Stimulated activated naive CD8-positive, alpha-beta T cell treated with anti-CD3 and anti-CD28 coated beads, Interleukin-15, Interleukin-2, amounts not matched to agents 100 ng/mL and 50 ng/mL, for 24 hours (primary cell): Measurements from ENCODE around the gene MTX1.
A peak's percentile ranks its signal among the peaks of the same experiment; 100 is the strongest.
"Not testable (repeated sequence)": the region's sequence is repeated elsewhere in the genome, so short reads cannot be mapped to it uniquely, and the experiment has no call there.

ENCODE experiments used
- H3K27ac Mint-ChIP-seq: one replicate; pipeline ENCODE4 v1.8.0; 2021; ENCODE audit warnings: mild to moderate bottlenecking, mixed read lengths
- H3K27me3 Mint-ChIP-seq: one replicate; pipeline ENCODE4 v1.8.0; 2021; ENCODE audit warnings: mixed read lengths
- H3K36me3 Mint-ChIP-seq: one replicate; pipeline ENCODE4 v1.8.0; 2021; ENCODE audit warnings: low read depth, mixed read lengths
- H3K4me1 Mint-ChIP-seq: one replicate; pipeline ENCODE4 v1.8.0; 2021; ENCODE audit warnings: low read depth, mixed read lengths
- H3K4me3 Mint-ChIP-seq: one replicate; pipeline ENCODE4 v1.8.0; 2021; ENCODE audit warnings: mild to moderate bottlenecking, mixed read lengths
- H3K9me3 Mint-ChIP-seq: one replicate; pipeline ENCODE4 v1.8.0; 2021; ENCODE audit warnings: mixed read lengths

Gene MTX1

DNA sequence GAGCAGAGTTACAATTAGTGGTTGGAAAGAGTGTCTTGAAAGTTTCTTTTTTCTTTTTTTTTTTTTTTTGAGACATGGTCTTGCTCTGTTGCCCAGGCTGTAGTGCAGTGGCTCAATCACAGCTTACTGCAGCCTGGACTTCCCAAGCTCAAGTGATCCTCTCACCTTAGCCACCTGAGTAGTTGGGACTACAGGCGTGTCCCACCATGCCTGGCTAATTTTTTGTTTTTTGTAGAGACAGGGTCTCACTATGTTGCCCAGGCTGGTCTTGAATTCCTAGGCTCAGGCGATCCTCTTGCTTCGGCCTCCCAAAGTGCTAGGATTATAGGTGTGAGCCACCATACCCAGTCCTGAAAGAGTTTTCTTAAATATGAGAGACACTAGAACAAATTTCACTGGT lies 38.3 kb downstream of the MTX1 start:
- not testable (repeated sequence) for H3K9me3 Mint-ChIP-seq, H3K27me3 Mint-ChIP-seq, H3K4me3 Mint-ChIP-seq, H3K27ac Mint-ChIP-seq
- Mint-ChIP-seq H3K36me3 (peaks cover 13% of the 10 kb centered on the region), H3K4me1 (peaks cover 44% of the 10 kb centered on the region)

DNA sequence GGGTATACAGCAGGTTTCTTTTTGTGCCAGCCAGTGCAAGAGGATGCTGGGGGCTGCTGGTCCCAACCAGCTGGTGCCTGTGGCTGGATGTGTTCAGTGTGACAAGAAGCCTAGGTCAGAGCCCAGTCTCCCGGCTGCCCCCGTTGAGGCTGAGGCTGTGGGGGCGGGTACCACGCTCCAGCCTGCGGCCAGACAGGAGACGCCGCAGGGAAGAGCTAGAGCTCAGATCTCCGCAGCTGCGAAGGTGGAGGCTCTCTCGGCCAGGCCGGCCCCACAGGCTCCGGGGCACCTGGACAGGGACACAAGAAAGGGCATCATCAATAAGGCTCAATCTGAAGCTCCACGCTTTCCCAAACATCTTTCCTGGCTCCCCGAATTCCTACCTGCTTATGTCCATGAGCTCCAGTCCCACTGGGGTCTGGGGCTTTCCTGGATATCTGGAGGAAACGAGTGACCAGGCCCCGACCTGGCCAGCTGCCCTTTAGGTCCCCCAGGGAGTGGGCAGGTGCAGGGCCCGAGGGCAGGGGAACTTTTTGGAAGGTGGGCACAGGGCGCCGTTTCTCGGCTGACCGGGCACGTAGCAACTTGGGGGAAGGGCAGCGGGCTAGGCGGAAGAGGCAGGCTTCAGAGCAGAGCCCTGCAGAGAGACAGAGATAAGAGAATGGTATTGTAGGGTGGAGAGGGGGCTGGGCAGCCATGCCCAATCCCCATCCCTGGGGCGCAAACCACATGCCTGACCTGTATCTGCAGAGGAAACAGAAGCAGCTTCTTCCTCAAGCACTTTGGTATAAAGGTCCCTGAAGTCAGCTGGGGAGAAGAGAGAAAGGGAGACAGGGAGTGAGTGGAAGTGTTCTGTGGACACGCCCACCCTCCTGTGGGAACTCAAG lies 39.4 kb downstream of the MTX1 start:
- peaks cover 4% of the 10 kb centered on the region for H3K9me3 Mint-ChIP-seq
- peaks cover 33% of the 10 kb centered on the region for H3K4me1 Mint-ChIP-seq
- no peak overlapping the region for H3K4me3 Mint-ChIP-seq
- H3K27ac Mint-ChIP-seq = no peak overlapping the region
- peaks cover 4% of the 10 kb centered on the region for H3K27me3 Mint-ChIP-seq
- H3K36me3 Mint-ChIP-seq = peaks cover 13% of the 10 kb centered on the region

DNA sequence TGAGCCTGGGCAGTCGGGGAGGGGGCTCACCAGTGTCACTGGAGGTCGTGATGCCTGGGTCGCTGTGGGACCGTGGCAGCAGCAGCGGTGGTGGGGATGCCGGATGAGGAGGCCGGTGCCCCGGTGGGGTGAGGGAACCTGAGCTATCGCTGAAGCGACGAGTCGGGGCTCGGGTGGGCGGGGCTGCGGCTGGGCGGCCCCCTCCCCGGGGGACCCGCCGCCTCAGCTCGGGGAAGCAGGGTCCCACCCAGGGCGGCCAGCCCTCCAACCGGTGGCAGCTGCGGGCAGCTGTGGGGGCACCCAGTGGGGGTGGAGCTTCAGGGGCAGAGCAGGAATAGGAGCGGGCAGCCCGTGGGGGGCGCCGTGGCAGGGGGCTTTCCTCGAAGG lies 41.7 kb downstream of the MTX1 start:
- Mint-ChIP-seq H3K36me3 (peaks cover 8% of the 10 kb centered on the region), H3K4me1 (peaks cover 32% of the 10 kb centered on the region), H3K9me3 (no peaks in the 10 kb centered on the region), H3K27me3 (no peaks in the 10 kb centered on the region), H3K27ac (no peak overlapping the region), H3K4me3 (peak overlapping the region; percentile 63)

DNA sequence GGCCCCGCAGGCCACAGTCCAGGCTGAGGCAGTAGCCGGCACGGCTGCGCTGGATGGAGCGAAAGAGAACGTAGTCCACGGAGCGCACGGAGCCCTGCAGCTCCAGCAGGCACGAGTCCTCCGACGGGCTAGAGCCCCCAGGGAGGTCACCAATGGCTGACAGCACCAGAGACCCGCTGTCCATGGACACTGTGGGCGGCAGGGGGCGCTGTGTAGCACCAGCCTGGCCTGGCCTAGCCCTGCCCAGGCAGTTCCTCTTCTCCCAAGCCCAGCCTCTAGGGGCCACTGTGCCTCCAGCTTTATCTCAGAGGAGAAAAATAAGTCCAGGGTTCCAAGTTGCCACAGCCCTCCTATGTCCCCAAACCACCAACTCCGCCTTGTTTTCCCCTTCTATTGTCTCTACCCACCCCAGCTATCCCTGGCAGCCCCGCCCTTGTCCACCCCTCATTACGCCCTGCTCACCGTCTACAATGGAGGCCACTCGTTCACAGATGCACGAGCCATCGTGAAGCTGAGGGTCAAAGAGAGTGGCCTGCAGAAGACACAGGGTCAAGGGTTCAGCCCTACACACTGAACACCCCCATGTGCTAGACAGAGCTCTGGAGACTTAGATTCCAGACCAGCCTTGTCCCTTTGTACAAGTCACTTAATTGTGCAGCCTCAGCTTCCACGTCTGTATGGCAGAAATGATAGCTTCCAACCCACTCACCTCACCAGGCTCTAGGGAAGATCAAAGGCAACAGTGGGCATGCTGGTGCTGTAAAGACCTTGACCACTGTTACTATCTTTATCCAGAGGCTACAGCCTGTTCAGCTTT lies 42.3 kb downstream of the MTX1 start:
- Mint-ChIP-seq H3K4me1 (peaks cover 34% of the 10 kb centered on the region), H3K9me3 (no peaks in the 10 kb centered on the region), H3K36me3 (peaks cover 8% of the 10 kb centered on the region), H3K4me3 (peak overlapping the region; percentile 63), H3K27ac (no peak overlapping the region), H3K27me3 (no peaks in the 10 kb centered on the region)

DNA sequence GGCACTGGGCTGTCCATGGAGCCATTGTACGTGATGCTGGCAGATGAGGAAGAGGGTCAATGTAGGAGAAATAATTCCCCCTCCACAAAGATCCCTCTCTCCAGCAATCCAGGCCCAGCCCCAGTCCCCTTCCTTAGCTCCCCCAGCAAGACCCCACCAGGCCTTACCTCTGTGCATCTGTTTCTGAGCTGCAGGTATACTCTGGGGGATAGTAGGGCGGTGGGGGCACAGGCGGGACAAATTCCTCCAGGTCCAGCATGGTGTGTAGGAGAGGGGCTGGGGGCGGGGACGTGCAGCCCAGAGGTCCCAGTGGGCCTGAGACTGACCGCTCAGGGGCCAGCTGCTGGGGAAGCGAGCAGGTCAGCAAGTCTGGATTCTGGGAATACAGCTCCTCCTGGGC lies 43.1 kb downstream of the MTX1 start:
- Mint-ChIP-seq H3K27ac (no peak overlapping the region), H3K4me3 (no peak overlapping the region), H3K36me3 (peaks cover 4% of the 10 kb centered on the region), H3K9me3 (no peaks in the 10 kb centered on the region), H3K4me1 (peaks cover 33% of the 10 kb centered on the region), H3K27me3 (no peaks in the 10 kb centered on the region)

DNA sequence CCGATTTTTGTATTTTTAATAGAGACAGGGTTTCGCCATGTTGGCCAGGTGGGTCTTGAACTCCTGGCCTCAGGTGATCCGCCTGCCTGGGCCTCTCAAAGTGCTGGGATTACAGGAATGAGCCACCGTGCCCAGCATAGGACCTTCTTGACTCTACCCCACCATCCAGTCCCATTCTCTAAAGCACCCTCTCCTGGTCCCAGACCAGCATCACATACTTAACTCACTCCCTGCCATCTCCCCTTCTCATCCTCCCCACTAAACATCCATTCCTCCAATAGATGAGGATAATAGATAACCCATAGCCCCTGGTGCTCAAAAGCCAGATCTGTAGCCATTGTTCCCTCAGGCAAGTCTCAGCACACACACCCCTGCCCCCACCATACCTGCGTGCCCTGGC lies 44.7 kb downstream of the MTX1 start:
- H3K27ac Mint-ChIP-seq = peak overlapping the region; percentile 72
- no peaks in the 10 kb centered on the region for H3K9me3 Mint-ChIP-seq
- H3K27me3 Mint-ChIP-seq = no peaks in the 10 kb centered on the region
- H3K4me3 Mint-ChIP-seq = peak overlapping the region; percentile 85
- peaks cover 33% of the 10 kb centered on the region for H3K4me1 Mint-ChIP-seq
- peaks cover 15% of the 10 kb centered on the region for H3K36me3 Mint-ChIP-seq

DNA sequence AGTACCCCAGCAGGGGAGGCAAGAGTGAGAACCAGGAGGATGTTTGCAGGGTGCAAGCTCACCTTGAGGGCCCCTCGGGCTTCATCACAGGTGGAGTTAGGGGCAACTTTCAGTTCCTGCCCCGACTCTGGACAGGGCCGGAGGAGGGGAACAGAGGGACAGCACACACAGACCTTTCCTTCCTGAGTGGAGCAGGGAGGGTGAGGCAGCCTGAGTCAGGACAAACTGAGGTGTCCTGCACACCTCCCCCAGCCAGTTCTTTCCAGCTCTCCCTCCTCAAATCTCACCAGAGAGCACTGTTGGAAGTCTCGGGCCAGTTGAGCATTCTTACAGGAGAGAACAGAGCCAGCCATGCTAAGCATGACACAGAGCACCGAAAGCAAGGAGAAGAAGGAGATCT lies 45.3 kb downstream of the MTX1 start:
- Mint-ChIP-seq H3K36me3 (peaks cover 21% of the 10 kb centered on the region), H3K9me3 (no peaks in the 10 kb centered on the region), H3K4me3 (peak overlapping the region; percentile 85), H3K27me3 (no peaks in the 10 kb centered on the region), H3K4me1 (peaks cover 33% of the 10 kb centered on the region), H3K27ac (peak overlapping the region; percentile 72)

DNA sequence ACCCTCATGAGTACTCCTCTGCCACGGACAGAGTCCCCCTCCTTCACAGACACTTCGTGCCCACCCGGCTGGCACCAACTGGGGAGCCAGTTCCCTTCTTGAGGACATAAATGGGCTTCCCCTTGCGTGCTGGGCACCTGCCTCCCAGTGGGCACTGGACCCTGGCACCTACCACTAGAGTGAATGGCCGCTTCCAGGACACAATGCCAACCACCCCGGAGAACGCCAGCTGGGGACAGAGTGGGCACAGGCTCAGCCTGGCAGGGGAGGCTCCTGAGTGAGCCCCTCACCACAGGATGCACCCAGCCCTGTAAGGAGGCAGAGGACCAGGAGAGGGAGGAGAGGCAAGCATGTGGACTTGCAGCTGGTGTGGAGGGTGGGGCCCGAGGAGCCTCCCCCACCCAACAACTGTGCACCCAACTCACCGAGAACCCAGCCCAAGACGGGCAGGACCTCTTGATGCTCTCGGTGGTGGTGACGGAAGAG lies 45.8 kb downstream of the MTX1 start:
- no peaks in the 10 kb centered on the region for H3K9me3 Mint-ChIP-seq
- H3K36me3 Mint-ChIP-seq = peaks cover 23% of the 10 kb centered on the region
- H3K4me1 Mint-ChIP-seq = peaks cover 33% of the 10 kb centered on the region
- H3K27me3 Mint-ChIP-seq = no peaks in the 10 kb centered on the region
- H3K4me3 Mint-ChIP-seq = peak overlapping the region; percentile 85
- H3K27ac Mint-ChIP-seq = peak overlapping the region; percentile 72

DNA sequence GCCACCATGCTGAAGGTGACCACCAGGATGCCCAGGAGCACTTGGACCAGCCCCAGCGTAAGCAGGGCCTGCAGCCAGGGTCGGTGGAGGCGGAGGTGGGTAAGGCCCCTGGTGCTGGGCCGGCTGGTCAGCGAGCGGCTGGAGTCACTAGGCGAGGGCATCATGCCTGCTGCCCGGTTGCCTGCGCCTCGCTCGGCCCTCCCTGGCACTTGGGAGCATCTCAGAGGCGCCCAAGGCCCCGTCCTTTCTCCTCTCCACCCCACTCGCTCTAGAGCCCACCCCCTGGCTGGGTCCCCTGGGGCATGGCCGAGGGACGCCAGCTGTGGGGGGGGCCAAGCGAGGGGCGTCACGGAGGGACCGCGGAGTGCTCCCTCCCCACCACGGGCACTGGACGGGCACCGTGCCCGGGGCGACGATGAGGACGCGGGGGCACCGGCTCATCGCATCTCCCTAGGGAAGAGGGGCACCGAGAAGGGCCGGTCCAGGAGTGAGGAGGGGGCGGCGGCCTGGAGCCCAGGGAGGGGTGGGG lies 46.3 kb downstream of the MTX1 start:
- H3K27me3 Mint-ChIP-seq = no peaks in the 10 kb centered on the region
- peaks cover 28% of the 10 kb centered on the region for H3K36me3 Mint-ChIP-seq
- H3K27ac Mint-ChIP-seq = peak overlapping the region; percentile 72
- H3K4me3 Mint-ChIP-seq = peak overlapping the region; percentile 85
- H3K4me1 Mint-ChIP-seq = peaks cover 38% of the 10 kb centered on the region
- H3K9me3 Mint-ChIP-seq = no peaks in the 10 kb centered on the region

DNA sequence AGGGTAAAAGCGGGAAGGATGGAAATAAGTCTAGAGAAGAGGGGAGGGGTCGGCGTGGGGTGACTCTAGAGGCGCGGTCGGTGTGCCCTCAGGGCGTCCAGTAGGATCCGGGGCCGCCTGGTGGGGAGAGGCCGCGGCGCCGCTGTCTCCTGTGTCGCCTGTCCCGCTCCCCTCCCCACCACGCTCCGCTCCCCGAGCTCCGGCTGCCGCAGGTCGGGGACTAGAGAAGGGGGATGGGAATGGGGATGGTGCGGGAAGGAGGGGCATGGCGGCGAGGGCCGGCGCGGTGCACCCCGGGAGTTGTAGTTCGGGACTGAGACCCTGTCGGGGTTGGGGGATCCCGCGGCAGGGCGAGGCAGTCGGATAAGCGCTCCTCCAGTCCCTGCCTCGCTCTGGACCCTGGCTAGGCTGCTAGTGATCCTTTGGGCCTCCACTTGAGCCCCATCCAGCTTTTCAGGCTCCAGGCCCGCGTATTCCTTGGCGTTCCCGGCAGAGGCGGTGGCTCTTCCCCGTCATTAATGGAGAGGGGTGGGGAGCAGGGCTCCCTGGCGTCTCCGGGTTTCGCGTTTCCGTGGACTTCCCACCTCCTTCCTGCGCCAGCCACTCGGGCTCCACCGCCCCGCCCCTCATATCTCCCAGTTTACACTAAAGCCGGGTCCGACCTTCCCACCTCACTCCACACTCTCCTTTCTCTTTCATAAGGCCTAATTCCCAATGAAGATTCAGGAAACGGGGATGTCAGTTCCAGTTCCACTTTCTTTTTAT lies 46.9 kb downstream of the MTX1 start, which contains the start of gene ENTREP3:
TSS of gene ENTREP3 (minus strand) at position 241 of the 765 bp plus-strand sequence. CDS start 606 bp downstream, outside the sequence.
- Mint-ChIP-seq H3K4me1 (peaks cover 40% of the 10 kb centered on the region), H3K27ac (peak within 1 kb of the TSS; percentile 76), H3K9me3 (no peaks in the 10 kb centered on the region), H3K4me3 (peak within 1 kb of the TSS; percentile 85), H3K36me3 (peaks cover 32% of the 10 kb centered on the region), H3K27me3 (no peaks in the 10 kb centered on the region)

DNA sequence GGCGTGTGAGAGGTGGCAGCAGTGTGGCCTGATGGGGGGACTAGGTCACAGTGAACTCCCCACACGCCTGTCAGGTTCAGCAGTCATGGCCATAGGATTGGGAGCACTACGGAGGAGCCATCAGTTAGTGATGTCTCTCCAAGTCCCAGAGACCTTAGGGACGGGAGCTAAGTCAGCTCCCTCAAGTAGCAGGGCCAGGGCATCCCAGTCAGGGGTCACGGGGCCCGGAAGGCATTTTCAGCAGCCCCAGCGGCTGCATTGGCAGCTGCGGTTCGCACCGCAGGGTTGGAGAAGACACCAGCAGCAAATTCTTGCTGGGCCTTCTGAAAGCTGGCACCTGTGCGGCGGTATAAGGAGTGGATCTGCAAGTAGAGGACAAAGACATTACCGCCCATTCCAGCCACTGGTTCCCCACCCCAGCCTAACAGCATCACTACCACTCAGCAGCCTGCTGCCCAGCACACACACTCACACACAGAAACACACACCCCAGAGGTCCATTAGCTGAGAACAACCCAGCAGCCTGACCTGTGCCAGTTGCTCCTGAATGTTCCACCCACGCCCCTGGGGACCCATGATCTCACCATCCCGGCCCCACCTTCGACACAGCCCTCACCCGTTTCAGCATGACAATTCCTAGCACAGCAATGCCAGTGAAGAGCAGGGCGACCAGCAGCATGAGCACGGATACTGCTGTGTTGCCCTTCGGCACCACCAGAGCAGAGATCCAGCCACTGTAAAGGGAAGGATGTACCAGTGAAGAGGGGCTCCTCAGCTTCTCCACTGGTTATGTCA lies 47.8 kb downstream of the MTX1 start:
- Mint-ChIP-seq H3K27ac (peak overlapping the region; percentile 76), H3K36me3 (peaks cover 40% of the 10 kb centered on the region), H3K4me1 (peaks cover 40% of the 10 kb centered on the region)

DNA sequence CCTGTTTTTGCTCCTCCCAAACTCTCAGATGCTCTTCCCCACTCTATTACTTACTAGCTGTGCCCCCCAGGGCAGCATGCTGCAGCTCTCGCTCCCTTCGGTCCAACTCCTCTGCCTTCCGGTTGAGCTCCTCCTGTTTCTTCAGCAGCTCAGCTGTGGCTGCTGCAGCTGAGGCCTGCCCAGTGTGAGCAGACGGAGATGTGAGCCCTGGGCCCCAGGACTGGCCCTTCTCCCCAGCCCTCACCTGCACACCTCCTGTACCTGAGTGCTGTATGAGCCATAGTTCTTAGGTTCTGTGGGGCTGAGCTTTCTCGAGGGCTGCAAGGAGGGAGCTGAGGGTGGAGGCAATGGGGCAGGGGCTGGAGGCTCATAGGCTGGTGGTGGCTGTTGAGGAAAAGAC lies 51.8 kb downstream of the MTX1 start:
- Mint-ChIP-seq H3K27me3 (no peaks in the 10 kb centered on the region), H3K4me3 (peak overlapping the region; percentile 90), H3K9me3 (no peaks in the 10 kb centered on the region), H3K36me3 (peaks cover 75% of the 10 kb centered on the region), H3K27ac (peak overlapping the region; percentile 94), H3K4me1 (peaks cover 46% of the 10 kb centered on the region)

More for the DNA sequence above, 47.8 kb downstream of the MTX1 start:
- Mint-ChIP-seq H3K27me3 (no peaks in the 10 kb centered on the region), H3K4me3 (peak overlapping the region; percentile 85), H3K9me3 (no peaks in the 10 kb centered on the region)

DNA sequence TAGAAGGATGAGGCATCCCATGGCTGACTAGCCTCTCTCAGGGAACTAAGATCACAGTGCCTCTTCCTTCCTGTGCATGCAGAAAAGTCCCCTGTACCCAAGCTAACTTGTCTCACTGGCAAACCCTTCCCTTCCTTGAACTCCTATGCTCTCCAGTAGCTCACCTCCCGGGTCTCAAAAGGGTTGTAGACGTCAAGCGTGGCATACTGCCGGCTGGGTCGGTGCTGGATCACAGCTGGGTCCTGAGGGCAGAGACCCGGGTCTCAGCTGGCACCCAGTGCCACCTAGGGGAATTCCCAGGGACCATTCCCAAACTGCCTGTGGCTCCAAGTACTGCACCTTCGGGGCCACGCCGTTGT lies 53.0 kb downstream of the MTX1 start:
- Mint-ChIP-seq H3K27ac (peak overlapping the region; percentile 94), H3K9me3 (no peaks in the 10 kb centered on the region), H3K4me1 (peaks cover 40% of the 10 kb centered on the region), H3K36me3 (peaks cover 82% of the 10 kb centered on the region), H3K27me3 (no peaks in the 10 kb centered on the region), H3K4me3 (peak overlapping the region; percentile 90)
